Naive thymus-derived CD8-positive, alpha-beta T cell (primary cell): ENCODE measurements around the gene SEC63. TPM values are rescaled to one million over a fixed set of nuclear protein-coding genes. Genes with fewer than 3 reads are reported as not detected.
A peak's percentile ranks its signal among the peaks of the same experiment; 100 is the strongest.
"Not testable (repeated sequence)": the region's sequence is repeated elsewhere in the genome, so short reads cannot be mapped to it uniquely, and the experiment has no call there.

ENCODE experiments used
- ATAC-seq, 2 donors: fragments of 150-1000 bp; cut with Tn5 transposase in 1 of 2; sonication (Bioruptor Pico), chemical (Tn5 transposase) in 1 of 2; 1 replicate in 1 of 2; 2 replicates in 1 of 2; pipeline ENCODE4 v1.10.0; 2021; ENCODE audit warnings: mild to moderate bottlenecking in 2 of 2, moderate library complexity in 2 of 2
- POLR2A ChIA-PET: fragments of 350-600 bp; sonication (Branson Sonifier 250); formaldehyde crosslinking; loops from one replicate; lab custom pipeline; 2021; ENCODE audit warnings: antibody characterized with exemption; lab: Charles Lee
- DNase-seq, 10 donors: peaks; one replicate each; pipeline versions ENCODE4 v3.0.0 to v3.0.0-alpha.2; 2020 to 2022
- H3K27ac Mint-ChIP-seq, 10 donors: one replicate each; pipeline ENCODE4 v1.8.0; 2020 to 2022; ENCODE audit warnings: mild to moderate bottlenecking in 10 of 10, mixed read lengths in 10 of 10, moderate library complexity in 4 of 10, inconsistent platforms in 1 of 10
- H3K27me3 Mint-ChIP-seq, 5 donors: one replicate each; pipeline ENCODE4 v1.8.0; 2021 to 2022; ENCODE audit warnings: mixed read lengths in 5 of 5
- H3K36me3 Mint-ChIP-seq, 3 donors: one replicate each; pipeline ENCODE4 v1.8.0; 2020 to 2022; ENCODE audit warnings: mixed read lengths in 3 of 3, mild to moderate bottlenecking in 2 of 3, inconsistent platforms in 1 of 3
- H3K4me1 Mint-ChIP-seq, 4 donors: one replicate each; pipeline ENCODE4 v1.8.0; 2021 to 2022; ENCODE audit warnings: mixed read lengths in 4 of 4
- H3K4me3 Mint-ChIP-seq, 10 donors: one replicate each; pipeline ENCODE4 v1.8.0; 2020 to 2022; ENCODE audit warnings: mild to moderate bottlenecking in 10 of 10, mixed read lengths in 10 of 10, moderate library complexity in 6 of 10, inconsistent platforms in 1 of 10
- H3K9me3 Mint-ChIP-seq, 9 donors: one replicate each; pipeline ENCODE4 v1.8.0; 2020 to 2022; ENCODE audit warnings: mixed read lengths in 9 of 9, mild to moderate bottlenecking in 3 of 9, inconsistent platforms in 1 of 9, moderate library complexity in 1 of 9
- polyA plus RNA-seq, 3 donors: library from polyadenylated mRNA; unstranded; fragments of 300-500 nt; fragmentation: Illumina TruSeq; gene quantifications; one replicate each; pipeline ENCODE4 v1.2.3, GENCODE V29; 2021
- total RNA-seq, 8 experiments: library from RNA in 2 of 8; stranded (reverse) in 2 of 8; gene quantifications; one replicate each; pipeline ENCODE4 v1.2.3 and lab custom pipeline; 2021 to 2026

SEC63 gene
- total and polyA plus RNA-seq, 5 experiments from 2014 or later: 28.8 to 81.6 (median 32.1) TPM

- Mint-ChIP-seq H3K9me3 (no peaks in the 10 kb centered on the region), H3K4me3 (no peak overlapping the region), H3K27me3 (no peaks in the 10 kb centered on the region), H3K4me1 (peaks cover 22 to 59% (median 53%) of the 10 kb centered on the region in 4 donors), H3K36me3 (peaks cover 0 to 17% (median 3%) of the 10 kb centered on the region in 3 donors), H3K27ac (no peak overlapping the region)
- no peak for DNase-seq
- no peak for ATAC-seq
- POLR2A ChIA-PET: no interaction called here
Measured at GRCh38 chr6:107942142-107942541, 15.9 kb downstream of the SEC63 start.

- peaks cover 22 to 57% (median 50%) of the 10 kb centered on the region in 4 donors for H3K4me1 Mint-ChIP-seq
- H3K4me3 Mint-ChIP-seq: no peak overlapping the region
- no peak for DNase-seq
- H3K27ac Mint-ChIP-seq: peak overlapping the region in 2 of 10 donors; percentile 54 to 66
- H3K36me3 Mint-ChIP-seq: peaks cover 0 to 19% (median 3%) of the 10 kb centered on the region in 3 donors
- no peaks in the 10 kb centered on the region for H3K9me3 Mint-ChIP-seq
- no peak for ATAC-seq
- H3K27me3 Mint-ChIP-seq: no peaks in the 10 kb centered on the region
- POLR2A ChIA-PET: no interaction called here
Measured at GRCh38 chr6:107941627-107942026, 16.4 kb downstream of the SEC63 start.

- Mint-ChIP-seq H3K4me3 (no peak overlapping the region), H3K27me3 (no peaks in the 10 kb centered on the region), H3K27ac (peak overlapping the region in 3 of 10 donors; percentile 15 to 66 (median 54)), H3K4me1 (peaks cover 22 to 54% (median 49%) of the 10 kb centered on the region in 4 donors), H3K9me3 (no peaks in the 10 kb centered on the region), H3K36me3 (peaks cover 0 to 20% (median 3%) of the 10 kb centered on the region in 3 donors)
- no peak for ATAC-seq
- no peak for DNase-seq
- POLR2A ChIA-PET: interaction anchor here (0.7 kb wide), 1 partner anchor 8 kb away, joined by 5 read pairs; no protein-coding TSS in a partner anchor
Measured at GRCh38 chr6:107941199-107941598, 16.8 kb downstream of the SEC63 start.

GRCh38 chr6:107936910-107937292 is 21.1 kb downstream of the SEC63 start:
- Mint-ChIP-seq H3K36me3 (peaks cover 15 to 31% (median 18%) of the 10 kb centered on the region in 3 donors), H3K4me1 (peaks cover 13 to 38% (median 35%) of the 10 kb centered on the region in 4 donors), H3K4me3 (peak overlapping the region in 1 of 10 donors; percentile 15), H3K27ac (peak overlapping the region in 1 of 10 donors; percentile 20), H3K9me3 (peaks cover 0 to 15% (median 4%) of the 10 kb centered on the region in 9 donors)
- DNase-seq, POLR2A ChIA-PET, ATAC-seq, H3K27me3 Mint-ChIP-seq: not testable (repeated sequence)

DNA sequence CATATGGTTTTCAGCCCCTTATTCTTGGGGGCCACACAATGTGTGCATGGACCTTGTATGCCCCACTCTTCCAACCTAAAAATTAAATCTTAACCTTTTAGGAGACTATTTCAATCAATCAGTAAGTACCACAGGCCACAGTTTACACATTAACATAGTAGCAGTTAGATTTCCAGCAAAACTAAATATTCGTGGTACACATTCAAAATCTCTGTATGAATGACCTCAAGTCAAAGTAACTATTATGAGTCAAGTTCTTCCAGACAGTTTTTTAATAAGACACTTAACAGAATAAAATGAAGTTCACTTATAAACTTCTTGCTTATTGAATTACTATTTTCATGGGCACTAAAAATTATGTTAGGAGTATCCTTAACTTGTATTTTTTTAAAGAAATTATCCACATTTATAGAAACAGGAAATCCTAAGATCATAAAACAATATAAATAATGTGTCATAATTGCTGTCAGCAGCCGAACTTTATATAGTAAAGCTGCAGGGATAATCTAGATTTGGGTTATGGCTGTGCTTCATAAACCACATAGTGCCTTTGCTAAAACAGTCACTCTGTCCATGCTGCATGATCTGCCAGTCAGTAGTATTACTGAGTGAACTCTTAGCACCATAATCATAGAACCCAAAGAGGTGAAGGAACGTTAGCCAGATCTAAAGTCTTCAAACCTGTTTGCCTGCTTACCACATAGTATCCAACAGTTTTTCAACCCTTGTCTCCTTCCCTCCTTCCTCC is 21.7 kb downstream of the SEC63 start:
- Mint-ChIP-seq H3K4me3 (peak overlapping the region in 1 of 10 donors; percentile 15), H3K27me3 (no peaks in the 10 kb centered on the region), H3K9me3 (peaks cover 0 to 15% (median 4%) of the 10 kb centered on the region in 9 donors), H3K4me1 (peaks cover 13 to 36% (median 36%) of the 10 kb centered on the region in 4 donors), H3K36me3 (peaks cover 17 to 32% (median 19%) of the 10 kb centered on the region in 3 donors), H3K27ac (peak overlapping the region in 1 of 10 donors; percentile 20)
- no peak for ATAC-seq
- POLR2A ChIA-PET: no interaction called here
- DNase-seq: no peak

DNA sequence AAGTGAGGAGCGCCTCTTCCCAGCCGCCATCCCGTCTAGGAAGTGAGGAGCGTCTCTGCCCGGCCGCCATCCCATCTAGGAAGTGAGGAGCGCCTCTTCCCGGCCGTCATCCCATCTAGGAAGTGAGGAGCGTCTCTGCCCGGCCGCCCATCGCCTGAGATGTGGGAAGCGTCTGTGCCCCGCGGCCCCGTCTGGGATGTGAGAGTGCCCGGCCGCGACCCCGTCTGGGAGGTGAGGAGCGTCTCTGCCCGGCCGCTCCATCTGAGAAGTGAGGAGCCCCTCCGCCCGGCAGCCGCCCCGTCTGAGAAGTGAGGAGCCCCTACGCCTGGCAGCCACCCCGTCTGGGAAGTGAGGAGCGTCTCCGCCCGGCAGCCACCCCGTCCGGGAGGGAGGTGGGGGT is 23.8 kb downstream of the SEC63 start:
- H3K4me3 Mint-ChIP-seq, POLR2A ChIA-PET, DNase-seq, H3K27me3 Mint-ChIP-seq, ATAC-seq: not testable (repeated sequence)
- peak overlapping the region in 1 of 10 donors; percentile 29 for H3K27ac Mint-ChIP-seq
- H3K9me3 Mint-ChIP-seq: peaks cover 0 to 15% (median 4%) of the 10 kb centered on the region in 9 donors
- peaks cover 6 to 24% (median 22%) of the 10 kb centered on the region in 4 donors for H3K4me1 Mint-ChIP-seq
- peaks cover 17 to 28% (median 22%) of the 10 kb centered on the region in 3 donors for H3K36me3 Mint-ChIP-seq

DNA sequence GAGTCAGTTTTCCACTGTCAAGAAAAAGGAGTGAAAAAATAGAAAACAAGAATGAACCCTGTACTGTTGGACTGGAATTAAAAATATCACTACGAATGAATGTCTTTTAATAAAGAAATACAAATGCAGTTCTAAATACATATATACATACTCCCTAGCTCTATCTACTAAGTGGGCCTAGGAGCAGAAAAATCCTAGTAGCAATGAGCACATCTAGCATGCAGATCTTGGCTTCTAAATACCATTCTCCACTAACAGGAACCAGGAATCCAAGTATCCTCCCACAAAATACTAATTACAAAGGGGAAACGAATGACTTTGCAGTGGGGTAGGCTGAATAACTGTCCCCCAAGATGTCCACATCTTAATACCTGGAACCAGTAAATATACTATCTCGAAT is 25.4 kb downstream of the SEC63 start:
- POLR2A ChIA-PET: no interaction called here
- ATAC-seq: no peak
- Mint-ChIP-seq H3K9me3 (peaks cover 0 to 15% (median 4%) of the 10 kb centered on the region in 9 donors), H3K36me3 (peaks cover 17 to 38% (median 33%) of the 10 kb centered on the region in 3 donors), H3K4me3 (peak overlapping the region in 2 of 10 donors; percentile 13 to 15), H3K27ac (no peak overlapping the region), H3K27me3 (no peaks in the 10 kb centered on the region), H3K4me1 (peaks cover 12 to 28% (median 23%) of the 10 kb centered on the region in 4 donors)
- no peak for DNase-seq

DNA sequence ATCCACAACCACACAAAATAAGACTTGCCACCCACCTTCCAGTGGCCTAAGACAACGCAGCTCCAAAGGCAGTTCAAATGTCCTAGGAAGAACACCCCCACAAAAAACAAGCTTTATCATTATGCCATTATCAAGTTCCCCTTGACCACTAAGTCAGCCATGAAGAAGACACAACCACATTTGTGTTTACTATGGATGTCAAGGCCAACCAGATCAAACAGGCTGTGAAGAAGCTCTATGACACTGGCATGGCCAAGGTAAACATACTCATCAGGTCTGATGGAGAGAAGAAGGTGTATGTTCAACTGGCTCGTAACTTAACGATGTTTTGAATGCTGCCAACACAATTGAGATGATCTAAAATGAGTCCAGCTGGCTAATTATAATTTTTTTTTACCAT is 26.1 kb downstream of the SEC63 start:
- POLR2A ChIA-PET: no interaction called here
- no peaks in the 10 kb centered on the region for H3K27me3 Mint-ChIP-seq
- ATAC-seq: no peak
- DNase-seq: no peak
- peaks cover 12 to 28% (median 22%) of the 10 kb centered on the region in 4 donors for H3K4me1 Mint-ChIP-seq
- H3K27ac Mint-ChIP-seq: peak overlapping the region in 4 of 10 donors; percentile 13 to 34 (median 24)
- H3K36me3 Mint-ChIP-seq: peaks cover 17 to 37% (median 31%) of the 10 kb centered on the region in 3 donors
- H3K9me3 Mint-ChIP-seq: peaks cover 0 to 15% (median 4%) of the 10 kb centered on the region in 9 donors
- H3K4me3 Mint-ChIP-seq: no peak overlapping the region

DNA sequence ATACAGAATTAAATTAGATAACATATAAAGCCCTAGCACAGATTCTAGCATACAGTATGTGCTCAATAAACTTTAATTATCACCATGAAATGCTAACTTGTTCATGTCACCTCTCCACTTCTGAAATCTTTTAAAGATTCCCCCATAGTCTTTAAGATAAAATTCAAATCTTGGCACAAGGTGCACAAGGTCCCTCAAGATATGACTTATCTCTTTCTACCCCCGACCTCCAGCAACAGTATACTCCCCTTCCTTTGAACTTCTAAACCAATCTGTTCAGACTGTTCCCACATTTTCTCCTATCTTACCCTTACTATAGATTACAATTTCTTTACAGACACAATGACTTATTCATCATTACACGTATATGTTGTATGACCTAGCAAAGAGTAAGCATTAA is 29.0 kb downstream of the SEC63 start:
- peaks cover 12 to 29% (median 23%) of the 10 kb centered on the region in 4 donors for H3K4me1 Mint-ChIP-seq
- DNase-seq (no peak), ATAC-seq (no peak)
- H3K27ac Mint-ChIP-seq: peak overlapping the region in 3 of 10 donors; percentile 3 to 17 (median 5)
- H3K4me3 Mint-ChIP-seq: no peak overlapping the region
- H3K9me3 Mint-ChIP-seq: peaks cover 0 to 15% (median 4%) of the 10 kb centered on the region in 9 donors
- POLR2A ChIA-PET: no interaction called here
- no peaks in the 10 kb centered on the region for H3K27me3 Mint-ChIP-seq
- peaks cover 17 to 44% (median 31%) of the 10 kb centered on the region in 3 donors for H3K36me3 Mint-ChIP-seq

- H3K4me1 Mint-ChIP-seq: peaks cover 7 to 16% (median 10%) of the 10 kb centered on the region in 4 donors
- H3K27me3 Mint-ChIP-seq, POLR2A ChIA-PET, ATAC-seq, DNase-seq, H3K9me3 Mint-ChIP-seq, H3K4me3 Mint-ChIP-seq: not testable (repeated sequence)
- peaks cover 7 to 46% (median 20%) of the 10 kb centered on the region in 3 donors for H3K36me3 Mint-ChIP-seq
- peak overlapping the region in 1 of 10 donors; percentile 8 for H3K27ac Mint-ChIP-seq
Measured at GRCh38 chr6:107926697-107927544, 31.1 kb downstream of the SEC63 start.

- no peak for DNase-seq
- H3K4me1 Mint-ChIP-seq: peaks cover 0 to 7% (median 5%) of the 10 kb centered on the region in 4 donors
- POLR2A ChIA-PET: no interaction called here
- no peak for ATAC-seq
- H3K4me3 Mint-ChIP-seq: no peak overlapping the region
- peak overlapping the region in 1 of 10 donors; percentile 40 for H3K27ac Mint-ChIP-seq
- H3K27me3 Mint-ChIP-seq: no peaks in the 10 kb centered on the region
- peaks cover 14 to 70% (median 57%) of the 10 kb centered on the region in 3 donors for H3K36me3 Mint-ChIP-seq
- H3K9me3 Mint-ChIP-seq: peaks cover 0 to 11% (median 4%) of the 10 kb centered on the region in 9 donors
Measured at GRCh38 chr6:107917451-107918375, 40.3 kb downstream of the SEC63 start.
